HepG2 (cell line): Measurements from ENCODE around the gene OPRL1. TPM values are rescaled to one million over a fixed set of nuclear protein-coding genes. Genes with fewer than 3 reads are reported as not detected.
A peak's percentile ranks its signal among the peaks of the same experiment; 100 is the strongest.

Experiments
- CENPX ChIP-seq: sonication (generic); formaldehyde crosslinking; IDR thresholded peaks from 2 replicates; pipeline ENCODE4 v1.9.0; 2021; ENCODE audit warnings: mild to moderate bottlenecking, missing genetic modification reagents, moderate library complexity
- FIP1L1 ChIP-seq: fragments of 200-400 bp; formaldehyde crosslinking; IDR thresholded peaks from 2 replicates; pipeline ENCODE4 v1.6.1; 2018; ENCODE audit warnings: low read depth, mild to moderate bottlenecking, low read length, moderate library complexity, borderline replicate concordance; ENCODE audit not compliant: insufficient read depth
- KLF15 ChIP-seq: sonication (generic); formaldehyde crosslinking; IDR thresholded peaks from 2 replicates; pipeline ENCODE4 v1.8.1; 2023; ENCODE audit warnings: borderline replicate concordance, mild to moderate bottlenecking, inconsistent platforms, missing genetic modification reagents, mixed read lengths
- KLF9 ChIP-seq: IDR thresholded peaks from 2 replicates; pipeline ENCODE4 v1.6.1; 2016; ENCODE audit warnings: low read depth
- NR2F2 ChIP-seq: IDR thresholded peaks from 2 replicates; pipeline ENCODE4 v1.6.1; 2012; ENCODE audit warnings: low read depth, inconsistent platforms, borderline replicate concordance
- PHF20 ChIP-seq: sonication (generic); formaldehyde crosslinking; IDR thresholded peaks from 2 replicates; pipeline ENCODE4 v1.5.0; 2020; ENCODE audit warnings: mild to moderate bottlenecking, missing genetic modification reagents
- PITX1 ChIP-seq: sonication (generic); formaldehyde crosslinking; IDR thresholded peaks from 2 replicates; pipeline ENCODE4 v1.5.1; 2020; ENCODE audit warnings: mild to moderate bottlenecking, missing genetic modification reagents
- POLR2AphosphoS2 ChIP-seq: IDR thresholded peaks from 2 replicates; pipeline ENCODE4 v1.6.1; 2011; ENCODE audit warnings: low read depth, low read length, improper control_type of control experiment
- SCMH1 ChIP-seq: sonication (generic); formaldehyde crosslinking; IDR thresholded peaks from 2 replicates; pipeline ENCODE4 v1.9.0; 2021; ENCODE audit warnings: missing genetic modification reagents, mild to moderate bottlenecking, borderline replicate concordance
- SOX13 ChIP-seq, 3 experiments: fragments of 450-650 bp in 1 of 3; sonication (generic) in 1 of 3; formaldehyde crosslinking in 1 of 3; IDR thresholded peaks in 2 of 3; conservative IDR thresholded peaks in 1 of 3; 2 replicates each; pipeline versions ENCODE4 v1.5.0 to v1.6.1; 2016 to 2020; ENCODE audit warnings: antibody characterized with exemption in 1 of 3, mild to moderate bottlenecking in 1 of 3, missing compliant biosample characterization in 1 of 3, missing genetic modification reagents in 1 of 3, moderate library complexity in 1 of 3
- TAF1 ChIP-seq: sonication (generic); formaldehyde crosslinking; IDR thresholded peaks from 2 replicates; pipeline ENCODE4 v1.4.0; 2020; ENCODE audit warnings: missing genetic modification reagents
- TEAD2 ChIP-seq: sonication (generic); formaldehyde crosslinking; IDR thresholded peaks from 2 replicates; pipeline ENCODE4 v1.9.0; 2021; ENCODE audit warnings: missing genetic modification reagents
- TEAD3 ChIP-seq: optimal IDR thresholded peaks from 2 replicates; pipeline ENCODE3; 2016; ENCODE audit warnings: borderline replicate concordance
- ZNF572 ChIP-seq: sonication (generic); formaldehyde crosslinking; IDR thresholded peaks from 2 replicates; pipeline ENCODE4 v1.5.1; 2020; ENCODE audit warnings: mild to moderate bottlenecking, missing genetic modification reagents
- ZNF768 ChIP-seq: sonication (generic); formaldehyde crosslinking; IDR thresholded peaks from 2 replicates; pipeline ENCODE4 v1.4.0; 2020; ENCODE audit warnings: missing genetic modification reagents
- polyA plus RNA-seq, 8 experiments: library from polyadenylated mRNA; depleted of rRNA in 3 of 8; stranded (reverse) in 7 of 8; unstranded in 1 of 8; fragments of >200 nt; fragmentation: Illumina TruSeq in 4 of 8; extraction: Trizol in 4 of 8; gene quantifications; 2 replicates each; pipeline versions ENCODE4 v1.2.1 to v1.2.3, GENCODE V29; 2011 to 2016; ENCODE audit warnings: low read depth in 4 of 8, missing spikeins in 1 of 8, mixed read lengths in 1 of 8; ENCODE audit not compliant: insufficient read depth in 1 of 8
- total RNA-seq, 5 experiments: library from RNA; depleted of rRNA; stranded (reverse); fragments of >200 nt; fragmentation: Illumina TruSeq; extraction: Trizol; gene quantifications; 2 replicates each; pipeline ENCODE4 v1.2.3, GENCODE V29; 2016; ENCODE audit warnings: low read depth in 1 of 5
- TF ChIP-seq, protein P1 (sequence below): sonication (generic); formaldehyde crosslinking; IDR thresholded peaks from 2 replicates; pipeline ENCODE4 v1.4.0; 2020; ENCODE audit warnings: mild to moderate bottlenecking, missing genetic modification reagents
- TF ChIP-seq, protein P2 (sequence below): sonication (generic); formaldehyde crosslinking; conservative IDR thresholded peaks from 2 replicates; pipeline ENCODE4 v1.4.0; 2020; ENCODE audit warnings: missing genetic modification reagents
- TF ChIP-seq, protein P3 (sequence below): sonication (generic); formaldehyde crosslinking; IDR thresholded peaks from 2 replicates; pipeline ENCODE4 v1.5.1; 2020; ENCODE audit warnings: mild to moderate bottlenecking, moderate library complexity, missing genetic modification reagents
- TF ChIP-seq, protein P4 (sequence below): sonication (generic); formaldehyde crosslinking; IDR thresholded peaks from 2 replicates; pipeline ENCODE4 v1.4.0; 2020; ENCODE audit warnings: missing genetic modification reagents
- TF ChIP-seq, protein P5 (sequence below): sonication (generic); formaldehyde crosslinking; IDR thresholded peaks from 2 replicates; pipeline ENCODE4 v1.8.0; 2022; ENCODE audit warnings: missing genetic modification reagents, mild to moderate bottlenecking, borderline replicate concordance

The OPRL1 gene
- total and polyA plus RNA-seq, 2 of the 13 experiments (the other 11 are each of a cell fraction or from before 2014, with no cell fraction given), result 0.35 to 0.71 TPM

DNA sequence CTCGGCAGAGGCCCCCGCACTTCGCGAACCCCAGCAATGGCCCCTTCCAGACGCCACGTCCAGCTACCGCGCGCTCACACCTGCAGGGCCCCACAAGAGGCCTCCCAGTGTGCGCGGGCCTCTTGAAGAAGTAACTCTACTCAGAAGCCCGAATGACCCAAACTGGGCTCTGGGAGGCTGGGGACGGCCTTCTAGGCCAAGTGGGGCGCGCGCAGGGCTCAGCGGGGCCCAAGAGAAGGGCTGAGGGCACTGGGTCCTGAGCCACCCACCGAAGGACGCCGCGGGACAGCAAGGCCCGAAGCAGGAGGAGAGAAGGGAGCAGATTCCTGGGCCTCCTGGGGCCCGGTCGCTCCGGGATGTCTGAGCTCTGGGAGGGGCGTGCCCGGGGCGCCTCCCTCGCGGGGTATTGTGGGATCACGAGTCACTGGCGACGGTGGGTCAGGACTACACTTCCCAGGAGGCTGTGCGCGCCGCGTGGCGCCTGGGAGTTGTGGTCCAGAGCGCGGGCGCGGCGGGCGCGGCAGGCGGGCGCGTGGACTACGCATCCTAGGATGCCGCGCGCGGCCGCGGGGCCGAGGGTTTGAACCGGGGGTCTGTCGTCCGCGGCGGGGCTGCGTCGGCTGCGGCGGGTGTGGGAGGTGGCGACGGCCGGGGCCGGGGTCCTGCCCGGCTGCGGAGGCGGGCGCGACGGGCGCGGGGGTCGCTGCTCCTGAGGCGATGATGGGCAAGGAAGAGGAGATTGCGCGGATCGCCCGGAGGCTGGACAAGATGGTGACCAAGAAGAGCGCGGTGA lies 17.1 kb upstream of the OPRL1 start, which contains the start of gene TCEA2 (continued):
- TF ChIP-seq, protein P1, sequence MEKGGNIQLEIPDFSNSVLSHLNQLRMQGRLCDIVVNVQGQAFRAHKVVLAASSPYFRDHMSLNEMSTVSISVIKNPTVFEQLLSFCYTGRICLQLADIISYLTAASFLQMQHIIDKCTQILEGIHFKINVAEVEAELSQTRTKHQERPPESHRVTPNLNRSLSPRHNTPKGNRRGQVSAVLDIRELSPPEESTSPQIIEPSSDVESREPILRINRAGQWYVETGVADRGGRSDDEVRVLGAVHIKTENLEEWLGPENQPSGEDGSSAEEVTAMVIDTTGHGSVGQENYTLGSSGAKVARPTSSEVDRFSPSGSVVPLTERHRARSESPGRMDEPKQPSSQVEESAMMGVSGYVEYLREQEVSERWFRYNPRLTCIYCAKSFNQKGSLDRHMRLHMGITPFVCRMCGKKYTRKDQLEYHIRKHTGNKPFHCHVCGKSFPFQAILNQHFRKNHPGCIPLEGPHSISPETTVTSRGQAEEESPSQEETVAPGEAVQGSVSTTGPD (CRISPR knock-in tag), result 0 out of 2 replicates have a peak, but pooled peaks have one; percentile 41
- TF ChIP-seq SOX13 (IDR thresholded peaks at IDR 0.05) (no peak), SOX13 (CRISPR knock-in tag; conservative IDR thresholded peaks at IDR 0.05 in 1 of 2, IDR thresholded peaks at IDR 0.05 in 1 of 2) (peak in 1 of 2 experiments; percentile 55; a peak in 1 of 4 replicates), PITX1 (peak; percentile 78), TEAD3 (CRISPR knock-in tag) (no peak), FIP1L1 (peak; percentile 79; the same call in 1 of the 2 replicates), SCMH1 (CRISPR knock-in tag) (no peak), POLR2AphosphoS2 (0 out of 2 replicates have a peak, but pooled peaks have one; percentile 32), NR2F2 (no peak), KLF9 (CRISPR knock-in tag) (peak; percentile 99), PHF20 (CRISPR knock-in tag) (peak; percentile 92), TEAD2 (CRISPR knock-in tag) (no peak), ZNF768 (CRISPR knock-in tag) (peak; percentile 78), ZNF572 (CRISPR knock-in tag) (peak; percentile 100), KLF15 (CRISPR knock-in tag) (peak; percentile 85; the same call in 1 of the 2 replicates), TAF1 (CRISPR knock-in tag) (peak; percentile 87), CENPX (CRISPR knock-in tag) (no peak)
- TF ChIP-seq, protein P2, sequence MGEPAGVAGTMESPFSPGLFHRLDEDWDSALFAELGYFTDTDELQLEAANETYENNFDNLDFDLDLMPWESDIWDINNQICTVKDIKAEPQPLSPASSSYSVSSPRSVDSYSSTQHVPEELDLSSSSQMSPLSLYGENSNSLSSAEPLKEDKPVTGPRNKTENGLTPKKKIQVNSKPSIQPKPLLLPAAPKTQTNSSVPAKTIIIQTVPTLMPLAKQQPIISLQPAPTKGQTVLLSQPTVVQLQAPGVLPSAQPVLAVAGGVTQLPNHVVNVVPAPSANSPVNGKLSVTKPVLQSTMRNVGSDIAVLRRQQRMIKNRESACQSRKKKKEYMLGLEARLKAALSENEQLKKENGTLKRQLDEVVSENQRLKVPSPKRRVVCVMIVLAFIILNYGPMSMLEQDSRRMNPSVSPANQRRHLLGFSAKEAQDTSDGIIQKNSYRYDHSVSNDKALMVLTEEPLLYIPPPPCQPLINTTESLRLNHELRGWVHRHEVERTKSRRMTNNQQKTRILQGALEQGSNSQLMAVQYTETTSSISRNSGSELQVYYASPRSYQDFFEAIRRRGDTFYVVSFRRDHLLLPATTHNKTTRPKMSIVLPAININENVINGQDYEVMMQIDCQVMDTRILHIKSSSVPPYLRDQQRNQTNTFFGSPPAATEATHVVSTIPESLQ (CRISPR knock-in tag), result no peak
- TF ChIP-seq, protein P3, sequence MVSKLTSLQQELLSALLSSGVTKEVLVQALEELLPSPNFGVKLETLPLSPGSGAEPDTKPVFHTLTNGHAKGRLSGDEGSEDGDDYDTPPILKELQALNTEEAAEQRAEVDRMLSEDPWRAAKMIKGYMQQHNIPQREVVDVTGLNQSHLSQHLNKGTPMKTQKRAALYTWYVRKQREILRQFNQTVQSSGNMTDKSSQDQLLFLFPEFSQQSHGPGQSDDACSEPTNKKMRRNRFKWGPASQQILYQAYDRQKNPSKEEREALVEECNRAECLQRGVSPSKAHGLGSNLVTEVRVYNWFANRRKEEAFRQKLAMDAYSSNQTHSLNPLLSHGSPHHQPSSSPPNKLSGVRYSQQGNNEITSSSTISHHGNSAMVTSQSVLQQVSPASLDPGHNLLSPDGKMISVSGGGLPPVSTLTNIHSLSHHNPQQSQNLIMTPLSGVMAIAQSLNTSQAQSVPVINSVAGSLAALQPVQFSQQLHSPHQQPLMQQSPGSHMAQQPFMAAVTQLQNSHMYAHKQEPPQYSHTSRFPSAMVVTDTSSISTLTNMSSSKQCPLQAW (CRISPR knock-in tag), result peak; percentile 97
- TF ChIP-seq, protein P4, sequence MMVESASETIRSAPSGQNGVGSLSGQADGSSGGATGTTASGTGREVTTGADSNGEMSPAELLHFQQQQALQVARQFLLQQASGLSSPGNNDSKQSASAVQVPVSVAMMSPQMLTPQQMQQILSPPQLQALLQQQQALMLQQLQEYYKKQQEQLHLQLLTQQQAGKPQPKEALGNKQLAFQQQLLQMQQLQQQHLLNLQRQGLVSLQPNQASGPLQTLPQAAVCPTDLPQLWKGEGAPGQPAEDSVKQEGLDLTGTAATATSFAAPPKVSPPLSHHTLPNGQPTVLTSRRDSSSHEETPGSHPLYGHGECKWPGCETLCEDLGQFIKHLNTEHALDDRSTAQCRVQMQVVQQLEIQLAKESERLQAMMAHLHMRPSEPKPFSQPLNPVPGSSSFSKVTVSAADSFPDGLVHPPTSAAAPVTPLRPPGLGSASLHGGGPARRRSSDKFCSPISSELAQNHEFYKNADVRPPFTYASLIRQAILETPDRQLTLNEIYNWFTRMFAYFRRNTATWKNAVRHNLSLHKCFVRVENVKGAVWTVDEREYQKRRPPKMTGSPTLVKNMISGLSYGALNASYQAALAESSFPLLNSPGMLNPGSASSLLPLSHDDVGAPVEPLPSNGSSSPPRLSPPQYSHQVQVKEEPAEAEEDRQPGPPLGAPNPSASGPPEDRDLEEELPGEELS (CRISPR knock-in tag), result peak; percentile 53
- TF ChIP-seq, protein P5, sequence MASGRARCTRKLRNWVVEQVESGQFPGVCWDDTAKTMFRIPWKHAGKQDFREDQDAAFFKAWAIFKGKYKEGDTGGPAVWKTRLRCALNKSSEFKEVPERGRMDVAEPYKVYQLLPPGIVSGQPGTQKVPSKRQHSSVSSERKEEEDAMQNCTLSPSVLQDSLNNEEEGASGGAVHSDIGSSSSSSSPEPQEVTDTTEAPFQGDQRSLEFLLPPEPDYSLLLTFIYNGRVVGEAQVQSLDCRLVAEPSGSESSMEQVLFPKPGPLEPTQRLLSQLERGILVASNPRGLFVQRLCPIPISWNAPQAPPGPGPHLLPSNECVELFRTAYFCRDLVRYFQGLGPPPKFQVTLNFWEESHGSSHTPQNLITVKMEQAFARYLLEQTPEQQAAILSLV (CRISPR knock-in tag), result peak; percentile 93; the same call in 1 of the 2 replicates
